Measurements from ENCODE around the gene KIAA1586.
A peak's percentile ranks its signal among the peaks of the same experiment; 100 is the strongest.
"Not testable (repeated sequence)": the region's sequence is repeated elsewhere in the genome, so short reads cannot be mapped to it uniquely, and the experiment has no call there.

The KIAA1586 gene
- 7.0 to 17.3 (median 12.8) reads per million in 4 donors for total RNA-seq

DNA sequence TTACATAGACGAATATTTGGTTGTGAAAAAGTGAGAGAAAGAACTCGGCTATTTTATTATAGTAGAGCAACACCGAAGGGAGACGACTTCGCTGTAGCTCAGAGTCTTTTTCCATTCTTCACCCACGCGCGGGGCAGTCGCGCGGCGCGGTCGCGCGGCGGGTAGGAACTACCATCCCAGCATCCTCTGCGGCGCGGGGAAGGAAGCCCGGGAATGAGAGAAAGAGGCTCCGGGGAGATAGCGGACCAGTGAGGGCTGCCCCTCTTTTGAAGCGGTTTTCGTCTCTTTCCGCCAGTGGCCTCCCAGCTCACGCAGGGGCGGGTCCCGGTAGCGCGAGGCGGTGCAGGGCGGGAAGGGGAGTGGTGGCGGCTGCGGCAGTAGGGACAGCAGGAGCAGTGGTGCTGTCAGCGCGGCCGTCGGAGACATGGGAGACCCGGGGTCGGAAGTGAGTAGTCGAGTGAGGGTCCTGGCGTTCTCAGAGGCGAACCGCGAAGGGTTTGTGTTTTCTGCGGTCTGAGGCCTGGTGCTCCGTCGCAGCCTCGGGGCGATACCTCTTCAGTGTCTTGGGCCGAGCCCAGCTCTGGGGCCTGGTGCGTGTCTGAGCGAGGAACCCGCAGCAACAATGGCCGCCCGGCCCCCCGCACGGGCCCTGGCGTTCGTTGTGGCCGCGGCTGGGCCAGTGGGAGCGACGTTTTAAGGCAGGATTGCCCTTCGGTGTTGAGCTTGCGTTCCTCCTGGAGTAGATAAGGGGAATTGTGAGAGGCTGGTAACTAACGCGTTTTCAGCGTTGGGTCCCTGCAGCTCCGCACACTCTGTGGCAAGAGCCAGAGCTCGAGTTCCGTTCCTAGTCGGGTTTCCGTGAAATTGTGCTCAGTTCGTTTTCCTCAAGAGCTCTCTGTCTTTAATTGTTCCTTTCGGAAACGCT is at the start of gene KIAA1586:
Gene KIAA1586, plus strand, starts transcription at position 362 of the 925 bp plus-strand sequence. Its CDS starts 63 bp downstream, at position 425.
- DNase-seq = peak; percentile 58 to 85 (median 67)

DNA sequence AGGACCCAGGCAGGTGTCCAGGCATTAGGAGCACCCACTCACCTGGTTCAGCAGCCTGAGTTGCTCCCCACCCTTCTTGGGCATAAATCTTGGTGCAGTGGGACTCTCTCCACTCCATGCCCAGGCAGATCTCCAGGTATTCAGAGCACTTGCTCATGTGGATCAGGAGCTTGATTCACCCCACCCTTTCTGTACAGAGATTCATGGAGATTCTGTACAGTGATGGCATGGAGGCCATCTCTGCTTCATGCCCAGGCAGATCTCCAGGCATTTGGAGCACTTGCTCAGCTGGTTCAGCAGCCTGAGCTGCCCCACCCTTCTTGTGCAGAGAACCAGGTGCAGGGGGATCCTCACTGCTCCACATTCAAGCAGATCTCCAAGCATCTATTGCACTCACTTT is 47.4 kb upstream of the KIAA1586 start:
- no peak for DNase-seq

- not testable (repeated sequence) for DNase-seq
These were observed 46.7 kb upstream of the KIAA1586 start for GRCh38 chr6:56999748-57000147.

DNA sequence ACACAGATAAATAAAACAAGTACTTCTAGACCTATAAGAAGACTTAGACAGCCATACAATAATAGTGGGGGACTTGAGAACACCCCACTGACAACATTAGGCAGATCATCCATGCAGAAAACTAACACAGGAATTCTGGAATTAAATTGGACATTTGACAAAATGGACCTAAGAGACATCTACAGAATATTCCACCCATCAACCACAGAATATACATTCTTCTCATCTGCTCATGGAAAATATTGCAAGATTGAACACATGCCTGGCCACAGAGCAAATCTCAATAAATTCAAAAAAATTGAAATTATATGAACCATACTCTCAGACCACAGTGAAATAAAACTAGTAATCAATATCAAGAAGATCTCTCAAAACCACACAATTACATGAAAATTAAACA is 44.3 kb upstream of the KIAA1586 start:
- DNase-seq = no peak

GRCh38 chr6:57004292-57004691 is 42.2 kb upstream of the KIAA1586 start:
- no peak for DNase-seq

DNA sequence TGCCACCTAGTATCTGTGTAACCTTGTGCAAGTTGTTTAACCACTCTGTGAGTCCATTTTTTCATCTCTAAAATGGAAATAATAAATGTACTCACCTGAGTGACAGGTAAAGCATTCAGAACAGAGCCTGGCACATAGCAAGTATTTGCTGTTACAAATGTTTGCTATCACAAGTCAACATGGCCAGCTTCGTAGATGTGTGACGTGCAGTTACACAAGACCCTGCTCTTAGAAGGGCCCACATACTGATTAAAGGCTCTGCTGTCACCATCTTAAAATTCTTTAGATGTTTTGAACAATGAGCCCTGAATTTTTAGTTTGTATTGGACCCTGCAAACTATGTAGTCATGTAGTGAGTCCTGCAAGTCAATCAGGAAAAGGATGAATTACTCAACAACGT is 40.4 kb upstream of the KIAA1586 start:
- DNase-seq = no peak

GRCh38 chr6:57008069-57008468 is 38.4 kb upstream of the KIAA1586 start:
- DNase-seq = not testable (repeated sequence)

DNA sequence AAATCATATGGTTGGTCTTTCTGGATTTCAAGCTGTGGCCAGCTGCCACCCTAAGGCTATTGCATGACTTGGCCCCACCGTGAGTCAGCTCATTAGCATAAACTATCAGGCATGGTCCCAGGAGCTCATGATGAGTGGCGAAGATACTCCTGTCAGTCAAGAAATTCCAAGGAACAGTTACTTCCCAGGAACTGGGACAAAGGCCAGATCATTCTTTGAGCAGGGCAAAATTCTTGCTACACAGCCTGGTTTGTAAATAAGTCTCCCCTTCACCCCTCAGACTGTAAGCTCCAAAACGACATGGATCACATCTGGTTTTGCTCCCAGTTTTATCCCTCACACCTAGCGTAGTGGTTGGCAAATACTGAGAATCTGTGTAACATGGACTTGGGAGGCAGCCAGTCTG is 33.0 kb upstream of the KIAA1586 start:
- no peak for DNase-seq

DNA sequence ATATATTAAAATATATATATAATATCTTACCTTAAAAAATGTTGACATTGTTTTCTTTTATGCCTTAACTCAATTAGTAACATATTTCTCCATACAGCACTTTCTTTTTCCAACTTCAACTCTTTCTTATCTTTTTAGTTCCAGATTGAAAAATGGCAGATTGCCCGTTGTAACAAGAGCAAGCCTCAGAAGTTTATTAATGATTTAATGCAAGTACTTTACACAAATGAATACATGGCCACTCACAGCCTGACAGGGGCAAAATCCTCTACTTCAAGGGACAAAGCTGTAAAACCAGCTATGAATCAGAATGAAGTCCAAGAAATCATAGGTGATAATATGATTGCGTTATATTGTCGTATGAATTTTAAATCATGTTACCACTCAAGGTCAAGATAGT is 29.4 kb upstream of the KIAA1586 start:
- no peak for DNase-seq

DNA sequence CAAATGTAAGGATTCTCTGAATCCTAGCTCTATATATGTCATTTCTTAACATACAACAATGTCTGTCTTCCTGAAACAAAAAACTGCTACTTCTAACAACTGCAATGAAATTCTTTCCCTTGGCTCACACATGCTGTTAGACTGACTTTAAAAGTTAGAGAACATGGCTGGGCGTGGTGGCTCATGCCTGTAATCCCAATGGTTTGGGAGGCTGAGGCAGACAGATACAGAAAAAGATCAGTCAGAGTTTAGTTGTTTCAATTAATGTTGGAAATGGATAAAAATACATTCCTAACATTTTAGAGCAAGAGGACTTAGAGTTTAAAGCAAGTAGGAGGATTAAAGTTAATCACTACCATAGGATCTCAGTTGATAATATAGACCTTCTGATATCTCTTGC is 28.7 kb upstream of the KIAA1586 start:
- DNase-seq = no peak

DNA sequence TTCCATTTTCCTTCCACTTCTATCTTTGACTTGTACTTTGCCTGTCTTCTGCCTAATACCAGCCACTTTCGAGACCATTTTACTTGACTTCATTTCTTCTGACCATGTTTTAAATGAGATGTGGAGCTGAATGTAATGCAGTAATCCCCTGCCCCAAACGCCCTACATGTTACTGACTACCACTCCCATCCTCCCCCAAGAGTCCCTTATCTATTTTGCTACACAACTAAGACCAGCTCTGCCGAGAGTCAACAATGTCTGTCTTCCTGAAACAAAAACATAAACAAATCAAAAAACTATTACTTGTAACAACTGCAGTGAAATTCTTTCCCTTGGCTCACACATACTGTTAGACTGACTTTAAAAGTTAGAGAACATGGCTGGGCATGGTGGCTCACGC is 27.1 kb upstream of the KIAA1586 start:
- DNase-seq = no peak

DNA sequence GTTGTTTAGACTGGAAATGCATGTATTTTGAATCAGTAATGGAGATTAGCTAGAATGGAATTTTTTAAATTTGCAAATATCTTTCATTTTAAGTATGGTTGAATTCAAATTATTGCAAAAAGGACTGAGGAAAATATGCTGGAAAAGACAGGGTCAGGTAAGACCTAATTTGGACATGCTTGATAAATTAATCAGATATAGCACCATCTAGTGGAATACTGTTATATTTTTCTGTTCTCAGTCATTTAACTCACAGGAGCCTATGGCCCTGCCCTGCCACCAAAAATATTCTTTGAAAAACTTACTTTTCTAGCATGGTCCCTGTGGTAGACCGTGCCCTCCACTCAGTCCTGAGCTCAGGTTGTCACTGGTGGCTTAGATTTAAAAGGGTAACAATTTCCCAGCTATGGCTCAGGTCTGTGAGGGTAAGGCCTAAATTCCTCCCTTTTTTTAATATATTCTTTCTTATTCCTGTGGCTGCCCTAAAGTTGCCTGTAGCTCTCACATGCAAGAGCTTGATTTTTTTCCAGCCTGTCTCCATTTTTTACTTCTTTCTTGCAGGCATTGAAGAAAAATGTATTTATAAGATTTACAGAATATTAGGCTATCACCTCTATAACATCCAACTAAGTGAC is 25.3 kb upstream of the KIAA1586 start:
- DNase-seq = peak in 1 of 5 donors; percentile 36

DNA sequence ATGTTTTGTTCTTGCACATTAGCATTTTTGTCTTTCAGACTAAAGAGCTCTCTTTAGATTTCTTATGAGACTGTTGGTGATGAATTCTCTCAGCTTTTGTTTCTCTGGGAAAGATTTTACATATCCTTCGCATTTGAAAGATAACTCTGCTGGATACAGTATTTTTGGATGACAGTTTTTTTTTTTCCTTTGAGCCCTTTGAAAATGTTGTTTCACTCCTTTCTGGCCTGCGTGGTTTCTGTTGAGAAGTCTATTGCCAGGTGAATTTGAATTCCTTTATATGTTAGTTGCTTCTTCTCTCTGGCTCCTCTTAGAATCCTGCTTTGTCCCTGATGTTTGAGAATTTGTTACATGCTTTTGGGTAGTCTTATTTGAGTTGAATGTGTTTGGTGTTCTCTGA is 22.2 kb upstream of the KIAA1586 start:
- DNase-seq = no peak

GRCh38 chr6:57024775-57025174 is 21.7 kb upstream of the KIAA1586 start:
- no peak for DNase-seq

DNA sequence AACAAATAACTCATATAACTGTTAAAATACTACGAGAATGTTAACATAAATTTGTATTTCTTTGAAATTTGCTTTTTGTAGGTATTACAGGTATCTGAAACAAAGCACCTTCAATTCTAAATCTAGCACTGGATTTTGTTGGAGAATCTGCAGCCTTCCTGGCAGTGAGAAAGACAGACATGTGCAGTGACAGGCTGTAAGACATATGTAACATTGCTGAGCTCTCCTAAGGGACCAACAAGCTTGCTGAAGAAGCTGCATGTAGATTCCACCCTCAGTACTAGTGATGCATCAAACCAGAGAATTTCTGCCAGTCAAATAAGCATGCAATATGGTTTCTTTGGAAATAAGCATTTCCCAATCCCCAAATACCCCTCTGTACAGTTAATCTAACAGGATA is 20.5 kb upstream of the KIAA1586 start:
- DNase-seq = no peak

- no peak for DNase-seq
These were observed 19.2 kb upstream of the KIAA1586 start for GRCh38 chr6:57027301-57027700.

GRCh38 chr6:57029213-57029612 is 17.3 kb upstream of the KIAA1586 start:
- no peak for DNase-seq

- no peak for DNase-seq
These were observed 13.3 kb upstream of the KIAA1586 start for GRCh38 chr6:57033228-57033627.

DNA sequence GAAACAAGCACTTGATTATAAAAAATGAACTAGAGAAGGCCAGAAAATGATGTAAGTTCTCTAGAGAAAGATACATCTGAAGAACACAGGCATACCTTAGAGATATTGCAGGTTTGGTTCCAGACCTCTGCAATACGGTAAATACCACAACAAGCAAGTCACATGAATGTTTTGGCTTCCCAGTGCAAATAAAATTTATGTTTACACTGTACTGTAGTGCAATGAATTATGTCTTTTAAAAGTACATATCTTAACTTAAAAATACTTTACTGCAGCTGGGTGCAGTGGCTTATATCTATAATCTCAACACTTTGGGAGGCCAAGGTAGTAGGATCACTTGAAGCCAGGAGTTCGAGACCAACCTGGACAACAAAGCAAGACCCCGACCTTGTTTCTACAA is 10.9 kb upstream of the KIAA1586 start:
- DNase-seq = no peak

GRCh38 chr6:57038906-57039305 is 7.6 kb upstream of the KIAA1586 start:
- no peak for DNase-seq

- DNase-seq = peak in 1 of 5 donors; percentile 2
These were observed 6.5 kb upstream of the KIAA1586 start for GRCh38 chr6:57040011-57040410.

DNA sequence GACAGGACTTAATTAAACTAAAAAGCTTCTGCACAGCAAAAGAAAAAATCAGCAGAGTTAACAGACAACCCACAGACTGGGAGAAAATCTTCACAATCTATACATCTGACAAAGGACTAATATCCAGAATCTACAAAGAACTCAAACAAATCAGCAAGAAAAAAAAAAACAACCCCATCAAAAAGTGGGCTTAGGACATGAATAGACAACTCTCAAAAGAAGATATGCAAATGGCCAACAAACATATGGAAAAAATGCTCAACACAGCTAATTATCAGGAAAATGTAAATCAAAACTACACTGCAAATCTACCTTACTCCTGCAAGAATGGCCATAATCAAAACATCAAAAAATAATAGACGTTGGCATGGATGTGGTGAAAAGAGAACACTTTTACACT is 2.4 kb upstream of the KIAA1586 start:
- DNase-seq = not testable (repeated sequence)

- DNase-seq = no peak
These were observed 1.9 kb upstream of the KIAA1586 start for GRCh38 chr6:57044568-57044967.

GRCh38 chr6:57047257-57047585 is 728 bp downstream of the KIAA1586 start:
- DNase-seq = not testable (repeated sequence)

Data from T-helper 1 cell (primary cell).